ENCODE data around the gene TTLL8.

GRCh38 chr22:50027639-50028537 lies 30.2 kb downstream of the TTLL8 start:
- TF ChIP-seq, protein P1, sequence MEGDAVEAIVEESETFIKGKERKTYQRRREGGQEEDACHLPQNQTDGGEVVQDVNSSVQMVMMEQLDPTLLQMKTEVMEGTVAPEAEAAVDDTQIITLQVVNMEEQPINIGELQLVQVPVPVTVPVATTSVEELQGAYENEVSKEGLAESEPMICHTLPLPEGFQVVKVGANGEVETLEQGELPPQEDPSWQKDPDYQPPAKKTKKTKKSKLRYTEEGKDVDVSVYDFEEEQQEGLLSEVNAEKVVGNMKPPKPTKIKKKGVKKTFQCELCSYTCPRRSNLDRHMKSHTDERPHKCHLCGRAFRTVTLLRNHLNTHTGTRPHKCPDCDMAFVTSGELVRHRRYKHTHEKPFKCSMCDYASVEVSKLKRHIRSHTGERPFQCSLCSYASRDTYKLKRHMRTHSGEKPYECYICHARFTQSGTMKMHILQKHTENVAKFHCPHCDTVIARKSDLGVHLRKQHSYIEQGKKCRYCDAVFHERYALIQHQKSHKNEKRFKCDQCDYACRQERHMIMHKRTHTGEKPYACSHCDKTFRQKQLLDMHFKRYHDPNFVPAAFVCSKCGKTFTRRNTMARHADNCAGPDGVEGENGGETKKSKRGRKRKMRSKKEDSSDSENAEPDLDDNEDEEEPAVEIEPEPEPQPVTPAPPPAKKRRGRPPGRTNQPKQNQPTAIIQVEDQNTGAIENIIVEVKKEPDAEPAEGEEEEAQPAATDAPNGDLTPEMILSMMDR (IDR thresholded peaks at IDR 0.05), result no peak
- TF ChIP-seq POLR2A (IDR thresholded peaks at IDR 0.05), result no peak
